Neural progenitor cell (in vitro differentiated cells): ENCODE results near the gene CROCC2. TPM values are rescaled to one million over a fixed set of nuclear protein-coding genes. Genes with fewer than 3 reads are reported as not detected.

ENCODE experiments used
- DNase-seq: peaks from one replicate; pipeline ENCODE4 v3.0.0-alpha.2; 2016; ENCODE audit warnings: low spot score
- H2AFZ ChIP-seq: fragments of 200-600 bp; sonication (generic); replicated peaks from 2 replicates; pipeline ENCODE4 v1.6.1; 2016; ENCODE audit warnings: antibody characterized with exemption
- H3F3A ChIP-seq: fragments of 200-600 bp; sonication (generic); 2 replicates; pipeline ENCODE4 v1.6.1; 2016; ENCODE audit warnings: antibody characterized with exemption, low read depth
- H3K27ac ChIP-seq: fragments of 200-600 bp; sonication (generic); 2 replicates; pipeline ENCODE4 v1.5.1; 2016; ENCODE audit warnings: mild to moderate bottlenecking
- H3K27me3 ChIP-seq: fragments of 200-600 bp; sonication (generic); 2 replicates; pipeline ENCODE4 v1.6.1; 2016; ENCODE audit warnings: mild to moderate bottlenecking, moderate library complexity
- H3K36me3 ChIP-seq: fragments of 200-600 bp; sonication (generic); 2 replicates; pipeline ENCODE4 v1.5.1; 2016
- H3K4me1 ChIP-seq: fragments of 200-600 bp; sonication (generic); 2 replicates; pipeline ENCODE4 v1.6.1; 2016; ENCODE audit warnings: mixed run types
- H3K4me2 ChIP-seq: fragments of 200-600 bp; sonication (generic); 2 replicates; pipeline ENCODE4 v1.6.1; 2016
- H3K4me3 ChIP-seq: fragments of 200-600 bp; sonication (generic); 2 replicates; pipeline ENCODE4 v1.5.1; 2016
- H3K79me2 ChIP-seq: fragments of 200-600 bp; sonication (generic); 2 replicates; pipeline ENCODE4 v1.6.1; 2016; ENCODE audit warnings: low read depth
- H3K9ac ChIP-seq: fragments of 200-600 bp; sonication (generic); 2 replicates; pipeline ENCODE4 v1.6.1; 2016
- H3K9me3 ChIP-seq: fragments of 200-600 bp; sonication (generic); 2 replicates; pipeline ENCODE4 v1.5.1; 2016; ENCODE audit warnings: low read depth
- H4K20me1 ChIP-seq: fragments of 200-600 bp; sonication (generic); 2 replicates; pipeline ENCODE4 v1.6.1; 2016; ENCODE audit warnings: low read depth
- H3K27ac Mint-ChIP-seq: 3 replicates; pipeline ENCODE4 v1.8.0; 2021; ENCODE audit warnings: mixed read lengths
- H3K27me3 Mint-ChIP-seq: 2 replicates; pipeline ENCODE4 v1.8.0; 2022; ENCODE audit warnings: low read depth, mild to moderate bottlenecking, inconsistent platforms, moderate library complexity, mixed read lengths; ENCODE audit not compliant: insufficient read depth
- H3K36me3 Mint-ChIP-seq: 3 replicates; pipeline ENCODE4 v1.8.0; 2021; ENCODE audit warnings: mixed read lengths
- H3K4me1 Mint-ChIP-seq: 3 replicates; pipeline ENCODE4 v1.8.0; 2021; ENCODE audit warnings: mixed read lengths
- H3K4me3 Mint-ChIP-seq: 3 replicates; pipeline ENCODE4 v1.8.0; 2021; ENCODE audit warnings: mild to moderate bottlenecking, moderate library complexity, mixed read lengths
- H3K9me3 Mint-ChIP-seq: 3 replicates; pipeline ENCODE4 v1.8.0; 2020; ENCODE audit warnings: mixed read lengths
- EZH2 ChIP-seq: fragments of 200-600 bp; sonication (generic); IDR thresholded peaks from 2 replicates; pipeline ENCODE4 v1.6.1; 2017; ENCODE audit warnings: antibody characterized with exemption, mild to moderate bottlenecking, moderate library complexity
- EZH2phosphoT487 ChIP-seq: fragments of 200-600 bp; sonication (generic); IDR thresholded peaks from 2 replicates; pipeline ENCODE4 v1.6.1; 2017; ENCODE audit warnings: antibody characterized with exemption
- total RNA-seq: library from RNA; depleted of rRNA; stranded (reverse); fragments of >200 nt; gene quantifications from 2 replicates; pipeline ENCODE4 v1.2.3, GENCODE V29; 2015; ENCODE audit warnings: low replicate concordance
- TF ChIP-seq, protein P1 (sequence below): fragments of 200-600 bp; sonication (generic); IDR thresholded peaks from 2 replicates; pipeline ENCODE4 v1.5.1; 2017; ENCODE audit warnings: antibody characterized with exemption, mild to moderate bottlenecking

CROCC2 gene
- total RNA-seq, 1 donor from 2014 or later = not detected

GRCh38 chr2:240961910-240962299 is 55.8 kb downstream of the CROCC2 start:
- Histone ChIP-seq H3K4me1 (peaks cover 11% of the 10 kb centered on the region), H3K36me3 (no peaks in the 10 kb centered on the region), H3K4me2 (peak overlapping the region; percentile 31), H3K79me2 (no peaks in the 10 kb centered on the region), H3K27me3 (no peaks in the 10 kb centered on the region), H3F3A (peaks cover 5% of the 10 kb centered on the region), H3K4me3 (no peak overlapping the region), H3K9ac (no peak overlapping the region), H3K27ac (no peak overlapping the region), H4K20me1 (no peaks in the 10 kb centered on the region), H2AFZ (no peak overlapping the region), H3K9me3 (no peaks in the 10 kb centered on the region)
- no peak overlapping the region for H3K4me3 Mint-ChIP-seq
- H3K27me3 Mint-ChIP-seq = peaks cover 2% of the 10 kb centered on the region
- H3K4me1 Mint-ChIP-seq = peaks cover 13% of the 10 kb centered on the region
- no peaks in the 10 kb centered on the region for H3K36me3 Mint-ChIP-seq
- no peak overlapping the region for H3K27ac Mint-ChIP-seq
- no peak for TF ChIP-seq EZH2
- TF ChIP-seq, protein P1, sequence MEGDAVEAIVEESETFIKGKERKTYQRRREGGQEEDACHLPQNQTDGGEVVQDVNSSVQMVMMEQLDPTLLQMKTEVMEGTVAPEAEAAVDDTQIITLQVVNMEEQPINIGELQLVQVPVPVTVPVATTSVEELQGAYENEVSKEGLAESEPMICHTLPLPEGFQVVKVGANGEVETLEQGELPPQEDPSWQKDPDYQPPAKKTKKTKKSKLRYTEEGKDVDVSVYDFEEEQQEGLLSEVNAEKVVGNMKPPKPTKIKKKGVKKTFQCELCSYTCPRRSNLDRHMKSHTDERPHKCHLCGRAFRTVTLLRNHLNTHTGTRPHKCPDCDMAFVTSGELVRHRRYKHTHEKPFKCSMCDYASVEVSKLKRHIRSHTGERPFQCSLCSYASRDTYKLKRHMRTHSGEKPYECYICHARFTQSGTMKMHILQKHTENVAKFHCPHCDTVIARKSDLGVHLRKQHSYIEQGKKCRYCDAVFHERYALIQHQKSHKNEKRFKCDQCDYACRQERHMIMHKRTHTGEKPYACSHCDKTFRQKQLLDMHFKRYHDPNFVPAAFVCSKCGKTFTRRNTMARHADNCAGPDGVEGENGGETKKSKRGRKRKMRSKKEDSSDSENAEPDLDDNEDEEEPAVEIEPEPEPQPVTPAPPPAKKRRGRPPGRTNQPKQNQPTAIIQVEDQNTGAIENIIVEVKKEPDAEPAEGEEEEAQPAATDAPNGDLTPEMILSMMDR = no peak
- TF ChIP-seq EZH2phosphoT487 = no peak
- H3K9me3 Mint-ChIP-seq = no peaks in the 10 kb centered on the region
- no peak for DNase-seq

GRCh38 chr2:240962300-240963064 is 56.3 kb downstream of the CROCC2 start:
- H3K27ac Mint-ChIP-seq = peak overlapping the region; percentile 99
- Histone ChIP-seq H3F3A (peaks cover 5% of the 10 kb centered on the region), H4K20me1 (no peaks in the 10 kb centered on the region), H3K4me1 (peaks cover 11% of the 10 kb centered on the region), H2AFZ (peak overlapping the region; percentile 50), H3K79me2 (no peaks in the 10 kb centered on the region), H3K36me3 (no peaks in the 10 kb centered on the region), H3K4me2 (peak overlapping the region; percentile 31), H3K9ac (no peak overlapping the region), H3K27me3 (no peaks in the 10 kb centered on the region), H3K4me3 (no peak overlapping the region), H3K27ac (peak overlapping the region; percentile 63), H3K9me3 (no peaks in the 10 kb centered on the region)
- no peaks in the 10 kb centered on the region for H3K9me3 Mint-ChIP-seq
- TF ChIP-seq, protein P1 = no peak
- TF ChIP-seq EZH2 = no peak
- H3K27me3 Mint-ChIP-seq = peaks cover 2% of the 10 kb centered on the region
- peaks cover 13% of the 10 kb centered on the region for H3K4me1 Mint-ChIP-seq
- peak; percentile 67 for DNase-seq
- no peaks in the 10 kb centered on the region for H3K36me3 Mint-ChIP-seq
- H3K4me3 Mint-ChIP-seq = peak overlapping the region; percentile 76

DNA sequence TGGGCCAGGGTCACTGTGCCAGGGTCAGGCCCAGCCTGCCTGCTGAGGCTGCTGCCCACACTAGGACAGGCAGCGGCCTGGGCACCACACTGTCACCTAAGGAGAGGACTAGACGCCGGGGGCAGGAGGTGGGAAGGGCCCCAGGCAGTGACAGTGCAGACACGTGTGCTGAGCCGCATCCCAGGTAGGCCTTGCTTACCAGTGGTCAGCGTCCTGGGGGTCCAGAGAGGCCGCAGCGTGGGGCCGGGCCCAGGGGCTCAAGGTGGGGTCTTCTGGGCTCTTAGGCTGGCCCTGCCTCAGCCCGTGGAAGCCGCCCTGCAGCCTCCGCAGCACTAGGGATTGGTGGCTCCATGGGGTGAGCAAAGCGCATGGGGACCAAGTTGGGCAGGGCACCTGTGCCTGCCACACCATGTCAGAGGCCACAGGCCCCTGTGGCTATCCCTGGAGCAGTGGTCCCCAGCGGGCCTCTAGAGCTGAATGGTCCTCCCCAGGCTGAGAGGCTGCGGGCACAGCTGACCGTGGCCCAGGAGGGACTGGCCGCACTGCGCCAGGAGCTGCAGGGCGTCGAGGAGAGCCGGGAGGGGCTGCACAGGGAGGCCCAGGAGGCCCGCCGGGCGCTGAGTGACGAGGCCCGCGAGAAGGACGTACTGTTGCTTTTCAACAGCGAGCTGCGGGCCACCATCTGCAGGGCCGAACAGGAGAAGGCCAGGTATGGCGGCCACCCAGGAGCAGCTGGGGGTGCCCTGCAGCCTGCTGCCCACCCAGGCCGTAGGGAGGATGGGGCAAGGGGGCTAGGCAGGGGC is 57.1 kb downstream of the CROCC2 start:
- no peak for DNase-seq

More for the DNA sequence above, 57.1 kb downstream of the CROCC2 start:
- no peaks in the 10 kb centered on the region for H3K27me3 ChIP-seq
- no peaks in the 10 kb centered on the region for H4K20me1 ChIP-seq
- H2AFZ ChIP-seq = no peak overlapping the region
- TF ChIP-seq, protein P1 = no peak
- TF ChIP-seq EZH2phosphoT487 (no peak), EZH2 (no peak)
- H3K9me3 Mint-ChIP-seq = no peaks in the 10 kb centered on the region
- no peak overlapping the region for H3K4me2 ChIP-seq
- H3F3A ChIP-seq = peaks cover 5% of the 10 kb centered on the region
- peaks cover 13% of the 10 kb centered on the region for H3K4me1 Mint-ChIP-seq
- no peaks in the 10 kb centered on the region for H3K36me3 ChIP-seq
- H3K27ac ChIP-seq = no peak overlapping the region
- H3K4me3 Mint-ChIP-seq = no peak overlapping the region
- H3K27me3 Mint-ChIP-seq = peaks cover 2% of the 10 kb centered on the region
- H3K9me3 ChIP-seq = no peaks in the 10 kb centered on the region
- no peak overlapping the region for H3K9ac ChIP-seq
- H3K79me2 ChIP-seq = no peaks in the 10 kb centered on the region
- no peaks in the 10 kb centered on the region for H3K36me3 Mint-ChIP-seq
- peaks cover 11% of the 10 kb centered on the region for H3K4me1 ChIP-seq
- H3K4me3 ChIP-seq = no peak overlapping the region
- H3K27ac Mint-ChIP-seq = no peak overlapping the region
